Articular chondrocyte of knee joint (primary cell): Measurements from ENCODE around the gene MBD5. TPM values are rescaled to one million over a fixed set of nuclear protein-coding genes. Genes with fewer than 3 reads are reported as not detected.

Experiments used
- small RNA-seq: library from RNA; depleted of rRNA; stranded (forward); fragments of <200 nt; gene quantifications from one replicate; pipeline ENCODE3, GENCODE V24; 2012
- total RNA-seq: library from RNA; depleted of rRNA; stranded (reverse); fragments of >200 nt; gene quantifications from 2 replicates; pipeline ENCODE4 v1.2.3, GENCODE V29; 2012

Gene MBD5
- 44.3 and 48.1 TPM in 2 replicates for total RNA-seq

DNA sequence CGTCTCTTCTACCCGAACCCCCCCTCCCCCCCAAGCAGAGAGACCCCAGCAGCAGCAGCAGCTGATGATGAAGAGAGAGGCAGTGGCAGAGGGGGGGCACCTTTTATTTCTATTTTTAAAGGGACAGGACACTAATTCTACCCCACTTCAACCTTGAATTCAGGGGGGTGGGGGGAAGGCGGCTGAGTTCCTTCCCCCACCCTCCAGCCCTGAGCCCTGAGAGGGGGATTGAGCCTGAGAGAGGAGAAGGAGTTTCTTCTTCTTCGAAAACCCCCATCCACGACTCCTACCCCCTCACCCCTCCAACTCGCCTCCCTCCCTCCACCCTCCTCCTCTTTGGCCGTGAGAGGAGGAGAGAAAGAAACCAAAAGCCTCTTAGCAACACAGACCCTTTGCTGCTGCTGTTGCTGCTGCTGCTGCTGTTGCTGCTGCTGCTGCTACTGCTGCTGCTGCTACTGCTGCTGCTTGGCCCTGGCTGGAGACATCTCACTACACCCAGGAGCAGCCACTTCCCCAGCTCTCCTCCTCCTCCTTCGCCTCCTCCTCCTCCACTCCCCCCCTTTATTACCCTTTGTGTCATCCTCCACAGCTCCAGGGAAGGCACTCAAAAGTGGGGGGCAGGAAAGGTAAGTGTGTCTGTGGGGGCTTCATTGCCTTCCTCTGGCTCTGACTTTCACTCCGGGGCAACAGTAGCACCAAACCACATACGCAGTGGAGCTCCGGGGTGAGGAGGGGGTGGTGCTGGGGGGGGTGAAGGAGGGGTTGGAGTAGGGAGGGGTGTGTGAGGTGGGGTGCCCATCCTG lies at the start of gene MBD5:
Gene MBD5 (plus strand): TSS at position 33 of the 803 bp plus-strand sequence.

DNA sequence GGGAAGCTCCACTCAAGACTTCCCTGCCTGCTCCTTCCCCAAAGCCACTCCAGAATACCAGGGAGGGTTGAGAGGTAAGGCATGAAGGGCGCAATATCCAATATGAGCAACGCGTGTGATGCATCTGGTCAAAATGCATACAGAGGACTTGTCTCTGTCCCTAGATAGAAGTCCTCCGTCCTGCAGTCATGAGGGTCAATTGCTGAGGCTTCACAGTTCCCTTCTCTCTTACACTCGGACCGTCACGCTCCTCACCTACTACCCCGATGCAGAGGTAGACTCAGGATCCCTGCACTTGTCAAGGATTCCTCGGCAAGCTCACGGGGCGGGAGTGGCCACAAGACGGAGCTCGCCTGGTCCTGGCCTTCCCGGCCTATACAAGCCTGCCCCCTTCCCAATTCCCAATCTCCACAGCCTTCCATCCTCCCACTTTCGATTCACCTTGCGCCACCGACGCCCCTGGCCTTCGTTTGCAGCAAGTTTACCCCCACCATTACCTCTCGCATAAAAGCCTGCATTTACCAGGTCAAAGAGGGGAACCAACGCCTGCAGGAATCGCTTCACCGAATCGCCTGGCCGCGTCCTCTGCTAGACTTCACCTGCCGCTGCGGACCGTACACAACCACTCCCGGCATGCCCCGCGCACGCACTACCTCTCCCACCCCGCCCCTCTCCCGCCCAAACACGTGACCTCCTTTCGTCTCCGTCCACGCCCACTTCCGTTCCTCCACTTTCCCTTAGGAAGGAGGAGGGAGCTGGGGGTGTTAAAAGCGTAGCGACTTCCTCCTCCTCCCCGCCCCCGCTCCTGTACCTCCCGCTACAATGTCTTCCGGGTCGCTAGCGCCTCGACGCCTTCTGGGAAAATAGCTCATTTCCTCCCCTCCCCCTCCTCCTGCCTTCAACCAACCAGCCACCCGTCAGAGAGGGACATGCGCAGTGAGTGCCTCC lies 506 bp upstream of the MBD5 start, which contains the start of gene ORC4:
Gene ORC4 (minus strand): TSS at position 627 of the 948 bp plus-strand sequence. CDS start 44,779 bp downstream, outside the sequence.

Small RNA genes lying within 50 kb of the gene (small RNA-seq; reads per million reads assigned to genes)
- gene RF00554: not detected

Other genes with a start within 250 kb of the MBD5 start
- gene ACVR2A, start 176.1 kb upstream of the MBD5 start, total RNA-seq: 10.2 and 10.8 TPM in 2 replicates
- gene ORC4, start 354 bp upstream of the MBD5 start, total RNA-seq: 34.1 and 69.4 TPM in 2 replicates